ENCODE data around the gene ADH1C. TPM values are rescaled to one million over a fixed set of nuclear protein-coding genes. Genes with fewer than 3 reads are reported as not detected.

ADH1C gene
- not detected in 2 replicates for total RNA-seq (2011; cell fraction: chromatin; rRNA removed; ENCODE audit: low replicate concordance)
- not detected in 2 replicates for total RNA-seq (2011; cell fraction: nucleolus; rRNA removed)
- not detected in 2 replicates for total RNA-seq (2011; cell fraction: nucleoplasm; rRNA removed)
- total RNA-seq (2014; rRNA removed) (not detected in 2 replicates), total RNA-seq (2014; rRNA removed; fragmentation: Illumina TruSeq; extraction: Trizol) (not detected in 2 replicates), total RNA-seq (2015; rRNA removed; fragmentation: Illumina TruSeq; extraction: Trizol) (not detected in 2 replicates), total RNA-seq (2021) (0.34 and 0.40 TPM in 2 replicates), polyA plus RNA-seq (2011; rRNA removed) (not detected in 2 replicates), polyA plus RNA-seq (2014; fragmentation: Illumina TruSeq; extraction: Trizol) (not detected in 2 replicates), polyA plus RNA-seq (2014; fragmentation: Nextera tagmentation; extraction: Ambion mirVana) (not detected), polyA plus RNA-seq (2014; rRNA removed) (not detected in 2 replicates), polyA minus RNA-seq (2011; rRNA and poly(A)+ RNA removed) (not detected in 2 replicates), Bru-seq, nascent RNA (not detected), BruChase-seq, experiment 1, labeled RNA remaining after a 2-hour chase (percentile 15 among the genes with signal in this experiment), BruChase-seq, experiment 2, labeled RNA remaining after a 6-hour chase (not detected)
- polyA plus RNA-seq (2011; cell fraction: cytosol; rRNA removed), result not detected in 2 replicates
- polyA plus RNA-seq (2011; cell fraction: nucleus; rRNA removed), result not detected in 2 replicates
- polyA plus RNA-seq (2012), result not detected in 2 replicates
- polyA minus RNA-seq (2011; cell fraction: cytosol; rRNA and poly(A)+ RNA removed), result not detected in 2 replicates
- polyA minus RNA-seq (2011; cell fraction: nucleus; rRNA and poly(A)+ RNA removed), result not detected in 2 replicates
- long read RNA-seq, experiment 1, result 0 reads
- long read RNA-seq, experiment 2, result 0 reads
- long read RNA-seq, experiment 3, result 0 reads

DNA sequence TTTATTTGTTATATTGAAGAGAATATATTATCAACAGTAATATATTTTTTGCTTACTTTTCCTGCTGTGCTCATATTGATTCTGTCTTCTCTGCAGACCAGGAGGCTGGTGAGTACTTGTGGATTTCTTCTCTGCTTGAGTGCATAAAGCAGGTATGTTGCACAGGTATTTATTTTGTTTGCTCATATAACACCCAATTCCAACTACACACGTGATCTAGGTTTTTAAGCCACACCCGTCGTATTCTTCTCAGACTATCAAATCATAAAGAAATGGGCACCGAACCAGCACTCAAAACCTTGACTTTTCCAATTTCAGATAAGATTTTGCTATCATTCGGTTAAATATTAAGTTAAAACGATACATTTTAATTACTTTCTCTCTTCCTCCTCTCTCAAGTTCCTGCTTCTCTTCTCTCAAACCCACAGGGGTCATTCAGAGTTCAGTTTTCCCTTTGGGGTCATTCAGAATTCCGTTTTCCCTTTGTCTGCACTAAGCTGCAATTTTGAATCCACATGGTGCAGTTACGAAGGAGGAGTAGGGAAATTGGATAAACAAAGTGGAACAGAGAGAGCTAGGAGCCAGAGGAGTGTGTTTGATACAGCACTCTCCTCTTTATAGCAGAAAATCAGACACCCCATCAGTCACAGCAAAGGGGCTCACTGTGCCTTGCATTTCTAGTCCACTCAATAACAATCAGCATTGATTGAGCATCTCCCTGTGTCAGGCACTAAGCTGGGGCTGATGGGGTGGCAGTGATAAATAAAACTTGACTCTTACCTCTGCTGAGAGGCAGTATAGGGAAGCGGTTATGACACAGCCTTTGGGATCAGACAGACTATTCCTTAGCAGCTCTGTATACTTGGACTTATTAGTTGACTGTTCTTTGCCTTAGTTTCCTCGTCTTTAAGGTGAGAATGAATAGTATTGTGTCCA, at the start of gene ADH1C:
TSS of gene ADH1C (minus strand) at position 145 of the 936 bp plus-strand sequence. CDS start at position 74, 71 bp downstream.
- H3K4me3 ChIP-seq, result no peak within 1 kb of the TSS
- CTCF ChIA-PET (ENCODE audit: low intra/inter-chr PET ratio), result no interaction called here
- H3K4me2 ChIP-seq (ENCODE audit: insufficient read depth, low read length), result no peak within 1 kb of the TSS
- ATAC-seq, result no peak
- H3K4me1 ChIP-seq (replicated peaks in 1 of 2; ENCODE audit: control insufficient read depth in 2 of 2, insufficient read depth in 2 of 2, low read length in 2 of 2), result no peaks in the 10 kb centered on the region
- H3K9me3 ChIP-seq (replicated peaks; ENCODE audit: control insufficient read depth, insufficient read depth, low read depth, low read length), result no peaks in the 10 kb centered on the region
- no peaks in the 10 kb centered on the region for H3K27me3 ChIP-seq (ENCODE audit: control insufficient read depth in 2 of 2, insufficient read depth in 2 of 2, low read length in 2 of 2)
- H3K27ac ChIP-seq (ENCODE audit: extremely low read depth, low read depth, low read length), result no peak within 1 kb of the TSS
- no peak for FAIRE-seq
- DNase-seq (ENCODE audit: extremely low read depth in 1 of 4, low spot score in 3 of 4), result no peak
- intact Hi-C loops (cut with micrococcal nuclease), result no loop called here
- no TSS peak for BruUV-seq (replicated peaks)
- H3K36me3 ChIP-seq (ENCODE audit: control insufficient read depth, insufficient read depth, low read length), result no peaks in the 10 kb centered on the region
- no peak for TF ChIP-seq BRCA1 (IDR thresholded peaks at IDR 0.05)
- no peak for TF ChIP-seq BRCA1 (CRISPR knock-in tag; IDR thresholded peaks at IDR 0.05)
- no peak for TF ChIP-seq PURB (CRISPR knock-in tag; IDR thresholded peaks at IDR 0.05; ENCODE audit: low read depth)
- no peaks in the 10 kb centered on the region for H4K20me1 ChIP-seq (replicated peaks; ENCODE audit: control insufficient read depth, insufficient read depth, low read length)
- in situ Hi-C loops (cut with MboI), result no loop called here
- H3K9me1 ChIP-seq (ENCODE audit: control insufficient read depth, insufficient read depth, low read length), result no peaks in the 10 kb centered on the region
- H3K79me2 ChIP-seq (ENCODE audit: control insufficient read depth, insufficient read depth, low read length), result no peaks in the 10 kb centered on the region
- WGBS (ENCODE audit: insufficient coverage, low coverage, missing lambda C conversion rate), result under 1% methylated on average over 10 of the region's 10 CpGs
- POLR2A ChIA-PET, result no interaction called here
- H3K9ac ChIP-seq (ENCODE audit: insufficient read depth in 1 of 2, low read depth in 2 of 2, low read length in 2 of 2), result no peak within 1 kb of the TSS
- H2AFZ ChIP-seq (ENCODE audit: low read depth, low read length), result no peak within 1 kb of the TSS
